ENCODE results near the gene C2orf80.

DNA sequence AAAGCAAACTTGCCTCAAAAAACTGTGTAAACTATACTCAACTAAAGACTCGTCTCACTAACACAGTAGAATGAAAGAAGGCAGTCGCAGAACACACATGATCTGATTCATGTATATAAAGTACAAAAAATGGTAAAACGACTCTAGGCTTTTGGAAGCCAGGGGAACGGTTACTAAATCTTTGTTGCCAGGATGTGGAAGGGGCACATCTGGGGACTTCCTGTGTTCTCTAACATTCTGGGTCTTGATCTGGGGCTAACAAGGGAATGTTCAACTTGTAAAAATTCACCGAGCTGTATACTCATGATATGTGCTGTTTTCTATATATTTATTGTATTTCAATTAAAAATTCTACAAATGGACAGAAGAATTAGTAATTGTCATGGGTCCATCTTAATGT, 14.3 kb upstream of the C2orf80 start:
- TF ChIP-seq CTCF (IDR thresholded peaks at IDR 0.05) (no peak), POLR2A (IDR thresholded peaks at IDR 0.05) (no peak)
